HG02852 (cell line): ENCODE data around the gene RAB9A.
"Not testable (repeated sequence)": the region's sequence is repeated elsewhere in the genome, so short reads cannot be mapped to it uniquely, and the experiment has no call there.

ENCODE experiments used
- ATAC-seq: cut with Tn5 transposase; IDR thresholded peaks from one replicate; pipeline ENCODE4 v1.9.1; 2021; ENCODE audit warnings: mild to moderate bottlenecking, moderate library complexity; ENCODE audit not compliant: unreplicated experiment

The RAB9A gene

GRCh38 chrX:13699183-13699826 lies 10.4 kb downstream of the RAB9A start:
- ATAC-seq, result peak; percentile 71

DNA sequence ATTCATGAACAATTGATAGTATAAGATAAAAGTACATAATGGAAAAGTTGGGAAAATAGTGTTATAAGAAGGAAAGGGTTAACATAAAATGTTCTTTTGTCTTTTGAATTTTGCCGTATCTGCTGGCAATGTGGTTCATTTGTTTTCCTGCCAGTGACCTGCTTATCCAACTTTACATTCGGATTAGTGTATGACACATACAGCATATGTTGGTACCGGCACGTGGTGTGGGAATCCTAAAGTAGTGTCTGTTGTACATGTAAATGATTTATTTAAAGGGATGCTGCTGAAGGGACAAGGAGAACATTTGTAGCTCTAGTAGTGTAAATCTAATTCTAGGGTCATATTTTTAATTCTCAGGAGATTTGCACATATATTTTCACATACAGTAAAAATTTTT lies 11.5 kb downstream of the RAB9A start:
- ATAC-seq, result no peak

- ATAC-seq, result no peak
These were observed 13.3 kb downstream of the RAB9A start for GRCh38 chrX:13702111-13702789.

- no peak for ATAC-seq
These were observed 14.2 kb downstream of the RAB9A start for GRCh38 chrX:13703135-13703534.

- ATAC-seq, result no peak
These were observed 14.7 kb downstream of the RAB9A start for GRCh38 chrX:13703589-13703988.

DNA sequence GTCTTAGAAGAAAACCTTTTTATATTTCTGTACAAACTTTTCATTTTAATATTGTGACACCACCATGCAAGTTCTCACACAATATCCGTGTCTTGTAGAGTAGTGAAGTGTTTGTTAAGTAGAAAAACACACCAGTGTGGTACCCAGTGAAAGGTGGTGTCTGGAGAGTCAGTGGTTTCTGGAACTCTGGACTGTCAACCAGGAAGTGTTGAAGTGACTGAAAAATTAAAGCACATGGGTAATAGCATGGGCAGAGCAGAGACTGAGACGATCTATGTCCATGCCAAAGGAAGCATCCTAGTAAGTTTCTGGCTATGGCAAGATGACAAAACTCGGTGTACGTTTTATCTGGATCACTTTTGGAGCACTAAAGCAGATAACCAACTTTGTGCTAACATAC lies 22.2 kb downstream of the RAB9A start:
- ATAC-seq, result no peak

DNA sequence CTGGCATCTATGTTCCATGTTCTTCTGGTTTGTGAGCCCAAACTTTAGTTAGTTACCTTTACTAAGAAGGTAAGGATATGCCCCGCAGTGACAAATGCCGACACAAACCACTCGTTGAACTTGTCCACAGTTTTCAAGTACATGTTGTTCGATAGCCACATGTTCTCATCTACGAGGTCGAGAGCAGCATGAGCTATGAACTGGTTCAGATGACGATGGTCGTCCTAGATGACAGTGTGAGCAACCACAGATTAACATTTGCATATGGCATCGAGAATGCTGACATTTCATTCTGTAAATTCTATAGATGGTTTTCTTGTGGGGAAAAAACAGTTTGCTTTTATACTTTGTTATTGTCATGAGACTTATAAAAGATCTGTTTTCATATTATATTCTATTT lies 27.5 kb downstream of the RAB9A start:
- ATAC-seq, result no peak

DNA sequence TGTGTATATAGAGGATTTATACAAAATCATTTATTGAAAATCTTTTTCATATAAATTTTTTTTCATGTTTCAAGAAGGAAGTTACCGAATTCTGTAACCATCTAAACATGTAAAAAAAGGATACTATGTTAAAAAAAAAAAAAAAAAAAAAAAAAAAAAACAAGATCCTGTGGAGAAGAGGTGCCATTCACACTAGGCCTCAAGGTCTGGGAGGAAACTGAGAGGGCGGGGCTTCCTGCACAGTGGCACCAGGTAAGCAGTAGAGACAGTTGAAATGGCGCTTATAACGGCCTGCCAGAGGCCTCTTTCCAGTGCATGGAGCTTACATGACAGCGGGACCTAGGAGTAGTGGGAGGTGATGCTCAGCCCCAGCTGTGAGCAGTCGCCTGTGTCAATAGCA lies 28.0 kb downstream of the RAB9A start:
- ATAC-seq, result no peak

DNA sequence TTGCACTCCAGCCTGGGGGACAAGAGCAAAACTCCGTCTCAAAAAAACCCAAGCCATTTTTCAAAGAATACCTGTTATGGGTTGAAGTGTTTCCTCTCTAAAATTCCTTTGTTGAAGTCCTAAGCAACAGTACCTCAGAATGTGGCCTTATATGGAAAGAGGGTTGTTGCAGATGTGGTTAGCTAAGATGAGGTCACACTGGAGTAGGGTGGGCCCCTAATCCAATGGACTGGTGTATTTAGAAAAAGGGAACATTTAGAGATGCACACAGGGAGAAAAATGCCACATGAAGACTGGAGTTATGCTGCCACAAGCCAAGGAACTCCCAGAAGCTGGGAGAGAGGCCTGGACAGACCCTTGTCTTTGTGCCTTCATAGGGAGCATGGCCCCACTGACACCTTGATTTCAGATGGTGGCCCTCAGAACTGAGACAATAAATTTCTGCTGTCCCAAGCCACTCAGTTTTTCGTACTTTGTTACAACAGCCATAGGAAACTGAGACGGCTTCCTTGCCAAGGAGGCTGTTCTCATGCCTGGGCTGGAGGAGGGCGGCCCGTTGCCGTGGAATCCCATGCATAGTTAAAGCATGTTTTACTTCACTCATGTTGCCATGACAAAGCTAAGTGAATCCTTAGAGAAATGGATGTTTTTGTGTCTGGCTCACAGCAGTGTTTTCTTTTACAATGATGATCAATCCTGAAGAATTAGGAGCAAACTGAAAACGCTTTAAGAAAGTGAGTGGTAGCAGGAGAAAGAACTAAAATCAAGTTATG lies 29.0 kb downstream of the RAB9A start:
- no peak for ATAC-seq

- no peak for ATAC-seq
These were observed 30.4 kb downstream of the RAB9A start for GRCh38 chrX:13719192-13719856.

- ATAC-seq, result no peak
These were observed 32.4 kb downstream of the RAB9A start for GRCh38 chrX:13721371-13721770.

- ATAC-seq, result no peak
These were observed 33.0 kb downstream of the RAB9A start for GRCh38 chrX:13721819-13722519.

- ATAC-seq, result not testable (repeated sequence)
These were observed 36.0 kb downstream of the RAB9A start for GRCh38 chrX:13724878-13725277.

GRCh38 chrX:13726583-13726982 lies 37.7 kb downstream of the RAB9A start:
- ATAC-seq, result not testable (repeated sequence)

DNA sequence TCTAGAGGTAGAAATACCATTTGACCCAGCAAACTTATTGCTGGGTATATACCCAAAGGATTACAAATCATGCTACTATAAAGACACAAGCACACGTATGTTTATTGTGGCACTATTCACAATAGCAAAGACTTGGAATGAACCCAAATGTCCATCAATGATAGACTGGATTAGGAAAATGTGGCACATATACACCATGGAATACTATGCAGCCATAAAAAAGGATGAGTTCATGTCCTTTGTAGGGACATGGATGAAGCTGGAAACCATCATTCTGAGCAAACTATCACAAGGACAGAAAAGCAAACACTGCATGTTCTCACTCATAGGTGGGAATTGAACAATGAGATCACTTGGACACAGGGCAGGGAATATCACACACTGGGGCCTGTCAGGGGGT lies 41.6 kb downstream of the RAB9A start:
- ATAC-seq, result not testable (repeated sequence)

GRCh38 chrX:13732246-13733067 lies 43.5 kb downstream of the RAB9A start:
- no peak for ATAC-seq

GRCh38 chrX:13733506-13733905 lies 44.6 kb downstream of the RAB9A start:
- ATAC-seq, result no peak

DNA sequence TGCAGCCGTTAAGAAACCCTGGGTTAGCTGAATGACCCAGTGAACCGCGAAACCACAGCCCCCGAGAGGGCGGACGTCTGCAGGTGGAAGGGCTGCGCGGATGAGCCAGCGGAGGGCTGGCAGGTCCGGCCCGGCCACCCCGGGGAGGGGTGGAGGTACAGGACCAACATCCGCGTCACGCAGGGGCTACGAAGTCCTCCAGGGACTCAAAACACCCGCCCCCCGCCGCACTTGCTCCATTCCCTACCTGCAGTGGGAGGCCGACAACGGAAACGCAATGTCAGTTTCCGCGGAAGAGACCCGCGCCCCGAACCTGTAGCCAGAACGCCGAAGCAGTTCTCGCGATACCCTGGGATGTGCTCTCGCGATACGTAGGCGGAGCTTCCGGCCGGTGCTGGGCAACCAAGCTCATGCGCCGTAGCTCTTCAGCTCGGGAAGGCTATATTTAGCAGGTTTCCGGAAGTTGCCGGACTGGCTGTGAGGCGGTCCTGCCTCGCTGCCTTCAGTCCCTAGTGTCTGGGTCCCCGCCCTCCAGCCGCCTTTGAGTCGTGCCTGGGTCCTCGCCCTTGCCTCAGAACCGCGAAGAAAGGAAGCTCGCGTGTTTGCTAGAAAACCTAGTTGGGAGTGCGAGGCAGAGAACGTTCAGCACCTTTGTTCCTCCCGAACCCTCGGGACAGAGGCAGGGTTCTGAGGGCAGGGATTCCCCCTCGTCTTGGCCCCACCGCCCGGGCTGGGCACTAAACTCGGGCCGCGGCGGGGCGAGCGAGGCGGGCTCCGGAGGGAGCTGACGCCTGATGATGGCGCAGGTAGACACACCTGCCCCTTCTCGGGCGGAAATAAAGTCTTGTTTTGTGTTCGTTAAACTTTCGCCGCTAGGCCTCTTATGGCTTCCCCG lies 45.6 kb downstream of the RAB9A start, which contains the start of the genes OFD1 and TRAPPC2:
Gene OFD1, plus strand, starts transcription at position 471 of the 895 bp plus-strand sequence. Its CDS starts 324 bp downstream, at position 795.
Gene TRAPPC2, minus strand, starts transcription at position 343 of the 895 bp plus-strand sequence. CDS start 14,657 bp downstream, outside the sequence.
- ATAC-seq, result peak; percentile 93

GRCh38 chrX:13741695-13742094 lies 52.8 kb downstream of the RAB9A start:
- no peak for ATAC-seq
